HG03025 (cell line): ENCODE data around the gene TFAP2E.

Source experiments
- ATAC-seq: cut with Tn5 transposase; IDR thresholded peaks from one replicate; pipeline ENCODE4 v1.9.1; 2021; ENCODE audit warnings: mild to moderate bottlenecking, moderate library complexity; ENCODE audit not compliant: unreplicated experiment, low FRiP score

TFAP2E gene

DNA sequence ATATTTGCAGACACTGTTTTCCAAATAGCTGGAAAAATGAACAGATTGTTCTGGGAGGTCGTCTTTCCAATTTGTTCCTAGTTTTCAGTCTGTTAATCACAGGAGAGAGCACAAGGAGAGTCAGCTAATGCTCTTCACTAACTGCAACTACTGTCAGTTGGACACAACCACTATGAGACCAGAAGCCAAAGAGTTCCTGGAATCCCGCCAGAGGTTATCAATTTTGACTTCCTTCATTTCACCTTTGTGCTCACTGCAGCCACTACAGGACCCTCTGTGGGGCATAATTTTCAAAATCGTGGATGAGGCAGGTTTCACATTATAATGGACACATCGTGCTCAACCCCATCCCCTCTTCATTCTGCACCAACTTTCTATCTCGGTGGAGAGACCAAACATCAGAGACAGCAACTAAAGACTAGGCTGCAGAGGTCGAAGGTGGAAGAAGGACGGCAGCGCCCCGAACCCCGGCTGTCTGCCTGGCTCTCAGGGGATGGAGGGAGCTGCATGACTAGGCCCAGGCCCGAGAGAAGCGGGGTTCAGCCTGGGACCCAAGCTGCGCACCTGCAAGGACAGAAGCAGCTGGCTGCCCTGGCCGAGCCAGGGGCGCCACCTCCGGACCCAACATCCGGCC, 16.5 kb upstream of the TFAP2E start:
- ATAC-seq: peak; percentile 19

DNA sequence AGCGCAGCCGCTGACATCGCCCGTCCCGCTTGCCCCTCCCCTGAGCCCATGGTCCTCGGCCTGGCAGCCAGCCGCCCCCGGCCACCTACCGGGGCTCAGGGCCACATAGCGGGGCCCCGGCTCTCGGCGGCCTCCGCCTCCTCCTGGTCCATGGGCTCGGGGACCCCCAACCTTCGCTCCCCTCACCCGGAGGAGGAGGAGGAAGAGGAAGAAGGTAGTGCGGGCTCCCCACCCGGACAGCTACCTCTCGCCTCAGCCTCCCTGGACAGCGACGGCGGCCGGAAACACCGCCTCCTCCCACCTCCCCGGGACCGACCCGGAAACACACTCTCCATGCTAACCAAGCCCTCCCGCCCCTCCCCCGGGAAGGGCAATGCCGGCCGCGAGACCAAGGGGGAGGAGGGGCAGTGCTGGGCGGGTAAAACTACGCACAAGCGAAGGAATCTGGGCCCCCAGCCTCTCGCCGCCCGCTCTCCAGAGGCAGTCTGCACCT, 15.9 kb upstream of the TFAP2E start, which contains the start of gene KIAA0319L:
Gene KIAA0319L (minus strand): TSS at position 286 of the 493 bp plus-strand sequence. CDS start 2,912 bp downstream, outside the sequence.
- peak; percentile 63 for ATAC-seq

DNA sequence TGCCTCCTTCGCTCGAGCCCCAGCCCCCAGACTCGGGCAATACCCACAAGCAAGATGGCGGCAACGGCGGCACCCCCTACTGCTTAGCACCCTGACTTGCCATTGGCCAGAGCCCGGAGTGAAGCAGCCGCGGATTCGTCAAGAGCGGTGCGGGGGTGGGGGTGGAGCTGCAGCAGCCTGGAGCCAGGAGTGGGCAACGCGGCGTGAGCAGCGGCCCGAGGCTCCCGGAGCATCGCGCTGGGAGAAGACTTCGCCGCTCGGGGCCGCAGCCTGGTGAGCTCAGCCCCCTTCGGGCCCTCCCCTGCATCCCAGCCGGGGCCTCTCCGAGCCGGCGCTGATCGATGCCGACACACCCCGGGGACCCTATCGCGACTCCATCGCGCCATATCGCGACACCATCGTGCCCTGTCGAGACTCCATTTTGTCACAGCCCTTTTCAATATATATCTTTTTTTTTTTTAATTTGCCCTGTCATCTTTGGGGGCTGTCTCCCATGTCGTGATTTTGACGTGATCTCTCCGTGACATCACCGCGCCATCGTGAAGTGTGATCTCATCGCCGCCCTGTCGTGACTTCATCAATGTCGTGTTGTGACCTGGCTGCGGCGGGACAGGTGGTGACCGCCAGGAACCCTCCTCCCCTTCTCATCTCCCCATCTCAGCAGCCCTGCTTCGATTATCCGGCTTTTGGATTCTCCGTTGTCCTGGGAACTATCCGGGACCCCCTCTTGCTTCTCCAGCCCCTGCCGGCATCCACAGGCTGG, 15.3 kb upstream of the TFAP2E start, which contains the start of gene NCDN:
Gene NCDN (plus strand): TSS at position 189 of the 763 bp plus-strand sequence. CDS start 392 bp downstream, at position 581.
- ATAC-seq: peak; percentile 70

DNA sequence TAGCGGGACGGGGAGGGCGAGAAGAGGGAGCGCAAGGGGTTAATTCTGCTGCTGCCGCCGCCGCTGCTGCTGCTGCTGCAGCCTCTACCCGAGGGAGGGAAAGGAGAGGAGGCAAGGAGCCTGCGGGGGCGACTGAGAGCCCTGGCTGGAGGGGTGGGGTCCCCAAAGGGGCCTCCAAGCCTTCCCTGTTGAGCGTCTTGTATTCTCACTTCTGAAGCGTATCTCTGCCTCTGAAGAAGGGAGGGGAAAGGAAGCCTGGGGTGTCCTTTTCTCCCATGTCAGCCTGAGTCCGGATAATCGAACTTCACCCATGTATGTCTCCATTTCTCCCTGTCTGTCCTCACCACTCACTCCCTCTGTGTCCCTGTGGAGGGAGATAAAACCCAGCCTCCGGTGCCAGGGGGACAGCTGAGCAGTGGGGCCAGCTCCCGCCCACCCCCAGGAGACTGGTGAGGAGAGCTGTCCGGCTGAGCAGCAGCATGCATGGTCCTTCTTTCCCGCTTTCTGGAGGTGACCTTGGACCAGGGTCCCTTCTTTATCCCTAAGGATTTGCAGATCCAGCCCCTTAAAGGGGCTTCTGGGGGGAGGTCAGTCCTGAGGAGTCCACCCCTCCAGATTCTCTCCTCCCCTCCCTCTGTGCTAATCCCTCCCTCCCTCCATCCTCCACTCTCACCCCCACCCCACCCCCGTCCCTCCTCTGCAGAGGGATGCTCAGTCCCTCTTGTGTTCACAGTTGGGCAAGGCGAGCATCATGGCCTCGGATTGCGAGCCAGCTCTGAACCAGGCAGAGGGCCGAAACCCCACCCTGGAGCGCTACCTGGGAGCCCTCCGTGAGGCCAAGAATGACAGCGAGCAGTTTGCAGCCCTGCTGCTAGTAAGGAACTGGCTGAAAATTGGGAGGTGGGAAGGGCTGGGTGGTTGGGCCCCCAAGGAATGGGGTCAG, 14.5 kb upstream of the TFAP2E start:
- ATAC-seq: no peak

DNA sequence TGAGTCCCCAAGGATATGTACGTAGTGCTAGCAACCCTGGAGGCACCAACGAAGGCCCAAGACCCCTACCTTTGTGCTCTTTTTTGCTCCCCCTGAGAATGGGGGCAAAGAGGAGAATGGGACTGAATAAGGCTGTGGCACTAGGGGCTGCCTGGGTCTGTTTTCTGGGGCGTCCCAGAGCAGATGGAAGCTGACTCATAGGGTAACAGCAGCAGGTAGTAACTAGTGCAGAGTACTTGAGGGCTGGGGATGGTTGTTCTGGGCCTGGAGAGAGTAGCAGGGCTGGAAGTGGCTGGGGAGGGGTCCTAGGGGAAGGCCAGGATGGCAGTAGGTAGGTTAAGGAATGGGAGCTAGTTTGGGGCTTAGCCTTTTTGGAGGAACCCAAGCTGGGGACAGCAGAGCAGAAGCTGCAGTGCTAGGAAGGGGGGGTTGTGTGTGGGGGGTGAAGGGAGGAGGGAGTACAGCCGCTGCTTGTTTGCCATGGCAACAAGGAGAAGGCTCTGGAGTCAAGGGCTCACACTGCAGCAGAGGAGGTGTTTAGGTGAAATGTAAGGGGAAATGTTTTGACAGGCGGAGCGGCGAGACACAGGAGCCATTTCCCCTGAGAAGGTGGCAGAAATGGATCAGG, 13.7 kb upstream of the TFAP2E start:
- no peak for ATAC-seq

DNA sequence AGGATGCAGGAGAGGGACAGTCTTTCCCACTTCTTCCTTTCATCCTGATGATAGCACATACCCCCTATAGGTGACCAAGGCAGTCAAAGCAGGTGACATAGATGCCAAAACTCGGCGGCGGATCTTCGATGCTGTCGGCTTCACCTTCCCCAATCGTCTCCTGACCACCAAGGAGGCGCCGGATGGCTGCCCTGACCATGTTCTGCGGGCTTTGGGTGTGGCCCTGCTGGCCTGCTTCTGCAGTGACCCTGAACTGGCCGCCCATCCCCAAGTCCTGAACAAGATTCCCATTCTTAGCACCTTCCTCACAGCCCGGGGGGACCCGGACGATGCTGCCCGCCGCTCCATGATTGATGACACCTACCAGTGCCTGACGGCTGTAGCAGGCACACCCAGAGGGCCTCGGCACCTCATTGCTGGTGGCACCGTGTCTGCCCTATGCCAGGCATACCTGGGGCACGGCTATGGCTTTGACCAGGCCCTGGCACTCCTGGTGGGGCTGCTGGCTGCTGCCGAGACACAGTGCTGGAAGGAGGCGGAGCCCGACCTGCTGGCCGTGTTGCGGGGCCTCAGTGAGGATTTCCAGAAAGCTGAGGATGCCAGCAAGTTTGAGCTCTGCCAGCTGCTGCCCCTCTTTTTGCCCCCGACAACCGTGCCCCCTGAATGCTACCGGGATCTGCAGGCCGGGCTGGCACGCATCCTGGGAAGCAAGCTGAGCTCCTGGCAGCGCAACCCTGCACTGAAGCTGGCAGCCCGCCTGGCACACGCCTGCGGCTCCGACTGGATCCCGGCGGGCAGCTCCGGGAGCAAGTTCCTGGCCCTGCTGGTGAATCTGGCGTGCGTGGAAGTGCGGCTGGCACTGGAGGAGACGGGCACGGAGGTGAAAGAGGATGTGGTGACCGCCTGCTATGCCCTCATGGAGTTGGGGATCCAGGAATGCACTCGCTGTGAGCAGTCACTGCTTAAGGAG, 12.6 kb upstream of the TFAP2E start:
- ATAC-seq: no peak

DNA sequence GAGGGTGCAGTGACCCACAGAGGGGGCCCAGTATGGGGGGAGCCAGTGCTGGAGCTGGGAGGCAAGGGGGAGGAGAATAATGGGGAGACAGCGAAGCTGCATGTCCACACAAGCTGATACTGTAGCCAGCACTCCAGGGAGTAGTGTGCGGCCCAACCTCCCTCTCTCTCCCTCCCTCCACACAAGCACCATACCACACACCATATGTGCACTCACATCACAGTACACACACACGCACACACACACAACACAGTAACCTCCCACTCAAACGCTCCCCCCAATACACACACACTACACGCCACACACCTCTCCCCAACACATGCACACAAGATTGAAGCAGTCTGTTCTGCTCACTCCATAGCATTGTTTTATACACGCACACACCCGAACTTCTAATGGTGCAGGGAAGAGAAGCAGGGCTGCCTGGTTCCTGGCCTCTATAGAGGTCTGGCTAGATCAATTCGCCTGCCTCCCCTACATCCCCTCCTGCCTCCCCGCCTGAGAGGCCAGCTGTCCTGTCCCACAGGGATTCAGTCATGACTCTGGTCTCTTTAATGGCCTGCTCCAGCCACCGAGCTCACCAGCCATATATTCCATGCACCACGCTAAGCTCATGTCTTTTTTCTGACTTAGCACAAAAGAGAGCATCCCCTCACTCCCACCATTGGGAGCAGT, 11.7 kb upstream of the TFAP2E start:
- ATAC-seq: no peak

DNA sequence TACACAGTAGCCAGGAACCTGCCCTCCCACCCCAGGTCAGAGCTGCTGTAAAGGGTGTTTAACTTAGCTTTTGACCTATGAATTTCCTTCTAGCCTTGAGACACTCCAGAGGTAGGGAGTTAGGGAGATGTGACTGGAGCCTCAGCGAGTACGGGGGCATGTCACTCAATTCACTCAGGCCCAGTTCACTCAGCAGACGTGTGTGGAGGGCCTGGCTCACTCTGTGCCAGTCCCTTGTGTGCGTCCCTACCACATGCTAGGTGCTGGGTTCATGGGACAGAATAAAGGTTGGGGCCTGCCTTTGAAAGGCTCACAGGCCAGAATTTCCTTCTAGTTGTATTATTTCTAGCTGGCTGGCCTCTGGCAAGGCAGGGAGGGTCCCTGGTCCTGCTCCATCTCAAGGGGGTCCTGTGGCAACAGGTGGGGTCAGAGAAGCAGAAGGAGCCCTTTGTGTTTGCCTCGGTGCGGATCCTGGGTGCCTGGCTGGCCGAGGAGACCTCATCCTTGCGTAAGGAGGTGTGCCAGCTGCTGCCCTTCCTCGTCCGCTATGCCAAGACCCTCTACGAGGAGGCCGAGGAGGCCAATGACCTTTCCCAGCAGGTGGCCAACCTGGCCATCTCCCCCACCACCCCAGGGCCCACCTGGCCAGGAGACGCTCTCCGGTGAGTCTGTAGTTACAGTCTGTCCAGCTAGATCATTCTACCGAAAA, 11.0 kb upstream of the TFAP2E start:
- ATAC-seq: no peak

DNA sequence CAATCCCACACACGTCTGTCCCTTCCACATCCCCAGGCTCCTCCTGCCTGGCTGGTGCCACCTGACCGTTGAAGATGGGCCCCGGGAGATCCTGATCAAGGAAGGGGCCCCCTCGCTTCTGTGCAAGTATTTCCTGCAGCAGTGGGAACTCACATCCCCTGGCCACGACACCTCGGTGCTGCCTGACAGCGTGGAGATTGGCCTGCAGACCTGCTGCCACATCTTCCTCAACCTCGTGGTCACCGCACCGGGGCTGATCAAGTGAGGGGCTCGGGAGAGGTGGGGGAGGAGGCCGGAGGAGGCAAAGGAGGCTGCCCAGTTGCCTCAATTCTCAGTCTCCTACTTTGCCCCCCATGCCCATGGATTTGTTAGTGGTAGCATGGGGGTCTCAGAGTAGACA, 9.9 kb upstream of the TFAP2E start:
- ATAC-seq: no peak

DNA sequence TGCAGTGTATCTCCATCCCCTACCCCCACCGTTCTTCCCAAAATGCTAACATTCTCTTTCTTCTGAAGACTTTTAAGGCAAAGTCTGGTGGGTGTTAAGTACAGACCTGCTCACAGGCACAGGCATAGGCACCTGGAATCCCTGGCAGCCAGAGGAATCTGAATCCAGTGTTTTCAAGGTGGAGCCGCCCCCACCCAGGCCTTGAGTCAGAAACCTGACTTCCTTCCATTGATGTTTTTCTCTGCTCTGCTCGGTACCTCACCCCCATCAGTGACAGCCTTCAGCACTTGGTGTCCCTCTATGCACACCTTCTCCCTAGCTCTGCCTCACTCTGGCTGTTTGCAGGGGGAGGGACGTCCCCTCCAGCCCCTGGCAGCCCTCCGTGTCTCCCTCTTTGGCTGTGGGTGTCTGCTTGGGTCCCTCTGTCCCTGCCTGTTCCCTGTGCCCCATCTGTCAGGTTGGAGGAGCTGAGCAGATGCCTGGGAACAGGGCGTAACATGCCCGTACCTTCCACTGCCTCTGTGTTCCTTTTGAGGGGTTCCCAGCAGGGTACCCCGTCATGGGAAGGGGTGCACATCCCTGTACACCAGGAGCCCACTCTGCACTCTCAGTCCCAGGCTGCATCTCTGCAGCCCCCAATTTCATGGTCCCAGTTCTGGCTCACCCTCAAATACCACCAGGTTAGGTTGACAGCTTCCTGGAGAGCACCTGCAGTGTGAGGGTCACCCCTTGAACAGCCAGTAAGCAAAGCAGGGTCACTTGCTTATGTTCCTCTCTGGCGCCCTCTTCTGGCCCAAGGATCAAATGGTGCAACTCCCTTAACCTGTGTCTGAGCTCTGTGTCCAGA, 8.9 kb upstream of the TFAP2E start:
- no peak for ATAC-seq

DNA sequence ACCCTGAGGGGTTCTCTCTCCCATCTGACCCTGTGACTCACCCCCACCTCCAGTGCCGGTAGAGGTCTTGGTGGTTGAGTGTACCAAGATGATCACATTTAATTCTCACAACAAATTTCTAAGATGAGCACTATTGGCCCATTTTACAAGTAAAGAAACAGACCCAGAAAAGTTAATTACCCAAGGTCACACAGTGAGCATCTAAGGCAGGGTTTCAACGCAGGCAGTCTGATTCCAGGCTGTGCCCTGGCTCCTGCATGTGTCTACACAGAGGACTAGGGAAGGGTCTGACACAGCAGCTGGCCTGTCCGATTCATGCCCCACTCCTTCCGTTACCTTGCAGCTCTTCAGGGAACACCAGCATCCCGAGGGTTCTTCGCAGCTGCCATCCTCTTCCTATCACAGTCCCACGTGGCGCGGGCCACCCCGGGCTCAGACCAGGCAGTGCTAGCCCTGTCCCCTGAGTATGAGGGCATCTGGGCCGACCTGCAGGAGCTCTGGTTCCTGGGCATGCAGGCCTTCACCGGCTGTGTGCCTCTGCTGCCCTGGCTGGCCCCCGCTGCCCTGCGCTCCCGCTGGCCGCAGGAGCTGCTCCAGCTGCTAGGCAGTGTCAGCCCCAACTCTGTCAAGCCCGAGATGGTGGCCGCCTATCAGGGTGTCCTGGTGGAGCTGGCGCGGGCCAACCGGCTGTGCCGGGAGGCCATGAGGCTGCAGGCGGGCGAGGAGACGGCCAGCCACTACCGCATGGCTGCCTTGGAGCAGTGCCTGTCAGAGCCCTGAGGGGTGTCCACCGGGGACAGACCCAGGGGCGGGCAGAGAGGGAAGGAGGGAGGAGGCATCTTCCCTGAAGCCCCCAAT, 8.0 kb upstream of the TFAP2E start:
- no peak for ATAC-seq

DNA sequence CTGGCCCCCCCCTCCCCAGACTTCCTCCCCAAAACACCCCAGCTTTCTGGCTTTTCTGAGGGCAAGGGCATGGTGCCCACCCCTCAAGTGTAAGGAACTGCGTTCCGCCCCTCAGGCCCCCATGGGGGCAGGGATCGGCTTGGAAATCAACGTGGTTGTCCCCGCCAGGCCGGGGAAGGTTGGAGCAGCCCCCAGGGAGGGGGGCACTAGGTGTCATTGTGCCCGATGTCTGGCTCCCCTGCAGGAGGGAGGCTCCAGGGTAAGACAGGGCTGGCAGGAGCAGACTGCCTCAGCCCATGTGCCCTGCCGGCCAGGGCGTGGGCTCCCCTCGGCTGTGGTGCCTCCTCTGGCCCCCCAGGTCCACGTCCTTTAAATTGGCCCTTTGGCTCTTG, 7.4 kb upstream of the TFAP2E start:
- ATAC-seq: no peak

DNA sequence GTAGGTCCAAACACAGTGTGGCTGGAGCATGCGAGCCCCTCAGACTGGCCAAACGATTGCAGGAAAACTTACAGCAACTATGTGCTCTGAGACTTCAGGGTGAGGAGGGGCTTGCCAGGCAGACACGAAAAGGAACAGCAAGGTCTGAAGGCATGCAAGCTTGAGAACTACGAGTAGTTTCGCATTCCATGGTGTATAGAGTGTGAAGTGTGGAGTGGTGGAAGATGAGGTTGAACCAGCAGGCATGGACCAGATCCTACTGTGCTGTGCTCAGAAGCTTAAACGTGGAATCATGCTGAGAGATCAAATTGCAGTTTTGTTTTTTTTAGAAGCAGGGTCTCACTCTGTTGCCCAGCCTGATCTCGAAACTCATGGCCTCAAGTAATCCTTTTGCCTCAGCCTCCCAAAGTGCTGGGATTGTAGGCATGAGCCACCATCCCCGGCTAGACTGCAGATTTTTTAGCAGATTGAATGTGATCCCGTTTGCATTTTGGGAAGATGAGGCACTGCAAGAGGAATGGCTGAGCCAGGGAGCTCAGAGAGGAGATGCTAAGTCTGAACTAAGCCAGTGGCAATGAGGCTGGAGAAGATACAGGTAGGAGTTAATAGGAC, 5.1 kb upstream of the TFAP2E start:
- ATAC-seq: no peak

DNA sequence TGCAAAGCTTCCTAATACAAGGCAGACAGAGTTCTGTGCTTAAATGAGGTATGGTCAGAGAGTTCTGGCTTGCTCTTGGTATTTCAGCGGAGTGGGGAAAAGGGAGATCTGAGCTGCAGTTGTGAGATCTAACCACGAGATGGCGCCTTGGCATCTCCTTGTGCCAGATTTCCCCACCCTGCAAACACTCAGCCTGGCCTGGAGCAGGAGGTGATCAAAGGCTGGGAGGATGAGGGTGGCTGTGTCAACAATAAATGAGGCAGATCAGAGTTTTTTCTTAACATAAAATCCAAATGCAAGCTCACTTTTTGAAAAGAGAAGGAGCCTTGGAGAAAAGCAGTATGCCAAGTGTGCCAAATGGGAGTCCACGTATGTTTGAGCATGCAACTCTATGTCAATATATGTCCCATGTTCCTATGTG, 4.1 kb upstream of the TFAP2E start:
- ATAC-seq: no peak

DNA sequence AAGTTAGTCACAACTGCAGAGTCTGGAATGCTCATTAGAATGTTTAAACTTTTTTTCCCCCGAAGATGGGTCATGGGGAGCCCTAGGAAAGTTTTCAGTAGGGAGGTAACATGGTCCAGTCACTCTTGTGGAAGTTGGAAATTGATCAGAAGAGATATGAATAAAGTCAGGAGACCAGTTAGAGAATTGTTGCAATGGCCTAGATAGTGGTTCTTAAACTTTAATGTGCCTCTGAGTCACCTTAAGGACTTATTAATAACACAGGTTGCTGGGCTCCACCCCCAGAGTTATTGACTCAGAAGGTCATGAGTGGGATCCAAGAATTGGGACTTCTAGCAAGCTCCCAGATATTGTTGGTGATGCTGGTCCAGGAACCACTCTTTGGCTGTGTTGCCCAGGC, 3.2 kb upstream of the TFAP2E start:
- no peak for ATAC-seq
